Measurements from ENCODE around the gene FUT2.

FUT2 gene

GRCh38 chr19:48671446-48671995 lies 24.2 kb upstream of the FUT2 start:
- H3K4me3 ChIP-seq (ENCODE audit: low read length), result no peak overlapping the region
- TF ChIP-seq CTCF (conservative IDR thresholded peaks at IDR 0.05; ENCODE audit: low read depth, low read length), result no peak
- DNase-seq (ENCODE audit: low read depth), result no peak

GRCh38 chr19:48672994-48673393 lies 22.8 kb upstream of the FUT2 start, which contains the start of gene NTN5:
Gene NTN5 (minus strand): TSS chr19:48673017. CDS start chr19:48670986, 2,031 bp downstream.
- H3K4me3 ChIP-seq (ENCODE audit: low read length), result no peak within 1 kb of the TSS
- no peak for TF ChIP-seq CTCF (conservative IDR thresholded peaks at IDR 0.05; ENCODE audit: low read depth, low read length)
- DNase-seq (ENCODE audit: low read depth), result no peak

GRCh38 chr19:48673436-48674100 lies 22.2 kb upstream of the FUT2 start:
- no peak for TF ChIP-seq CTCF (conservative IDR thresholded peaks at IDR 0.05; ENCODE audit: low read depth, low read length)
- DNase-seq (ENCODE audit: low read depth), result no peak
- no peak overlapping the region for H3K4me3 ChIP-seq (ENCODE audit: low read length)

GRCh38 chr19:48674216-48674809 lies 21.5 kb upstream of the FUT2 start:
- no peak for DNase-seq (ENCODE audit: low read depth)
- no peak overlapping the region for H3K4me3 ChIP-seq (ENCODE audit: low read length)
- no peak for TF ChIP-seq CTCF (conservative IDR thresholded peaks at IDR 0.05; ENCODE audit: low read depth, low read length)

GRCh38 chr19:48674921-48675824 lies 20.6 kb upstream of the FUT2 start:
- no peak for DNase-seq (ENCODE audit: low read depth)
- peak; percentile 90 for TF ChIP-seq CTCF (conservative IDR thresholded peaks at IDR 0.05; ENCODE audit: low read depth, low read length)
- H3K4me3 ChIP-seq (ENCODE audit: low read length), result no peak overlapping the region

GRCh38 chr19:48676487-48676886 lies 19.3 kb upstream of the FUT2 start:
- no peak overlapping the region for H3K4me3 ChIP-seq (ENCODE audit: low read length)
- TF ChIP-seq CTCF (conservative IDR thresholded peaks at IDR 0.05; ENCODE audit: low read depth, low read length), result no peak

More at GRCh38 chr19:48676487-48676886, 19.3 kb upstream of the FUT2 start:
- DNase-seq (ENCODE audit: low read depth), result no peak
